GM23248 (cell line): Measurements from ENCODE around the gene THSD4. TPM values are rescaled to one million over a fixed set of nuclear protein-coding genes. Genes with fewer than 3 reads are reported as not detected.

Experiments used
- DNase-seq: peaks from one replicate; pipeline ENCODE4 v3.0.0-alpha.2; 2015
- H2AFZ ChIP-seq: fragments of 200-600 bp; sonication (generic); 2 replicates; pipeline ENCODE4 v1.6.1; 2016; ENCODE audit warnings: antibody characterized with exemption
- H3F3A ChIP-seq: fragments of 200-600 bp; sonication (generic); 2 replicates; pipeline ENCODE4 v1.6.1; 2016; ENCODE audit warnings: mild to moderate bottlenecking, antibody characterized with exemption, mixed run types; ENCODE audit not compliant: insufficient read depth
- H3K27ac ChIP-seq: fragments of 200-600 bp; sonication (generic); 2 replicates; pipeline ENCODE4 v1.5.1; 2016; ENCODE audit warnings: mild to moderate bottlenecking
- H3K27me3 ChIP-seq: fragments of 200-600 bp; sonication (generic); replicated peaks from 2 replicates; pipeline ENCODE4 v1.6.1; 2016; ENCODE audit warnings: mild to moderate bottlenecking; ENCODE audit not compliant: insufficient read depth
- H3K36me3 ChIP-seq: fragments of 200-600 bp; sonication (generic); 2 replicates; pipeline ENCODE4 v1.6.1; 2016; ENCODE audit warnings: low read depth, mild to moderate bottlenecking
- H3K4me1 ChIP-seq: fragments of 200-600 bp; sonication (generic); 2 replicates; pipeline ENCODE4 v1.6.1; 2016; ENCODE audit warnings: mild to moderate bottlenecking; ENCODE audit not compliant: insufficient read depth
- H3K4me2 ChIP-seq: fragments of 200-600 bp; sonication (generic); one replicate; pipeline ENCODE4 v1.6.1; 2016; ENCODE audit warnings: mild to moderate bottlenecking; ENCODE audit not compliant: unreplicated experiment
- H3K4me3 ChIP-seq: fragments of 200-600 bp; sonication (generic); 2 replicates; pipeline ENCODE4 v1.5.1; 2016; ENCODE audit warnings: mild to moderate bottlenecking
- H3K79me2 ChIP-seq: fragments of 200-600 bp; sonication (generic); 2 replicates; pipeline ENCODE4 v1.6.1; 2016; ENCODE audit warnings: mild to moderate bottlenecking; ENCODE audit not compliant: insufficient read depth
- H3K9ac ChIP-seq: fragments of 200-600 bp; sonication (generic); 2 replicates; pipeline ENCODE4 v1.6.1; 2016; ENCODE audit warnings: mild to moderate bottlenecking
- H3K9me2 ChIP-seq: fragments of 200-600 bp; sonication (generic); 2 replicates; pipeline ENCODE4 v1.6.1; 2016; ENCODE audit warnings: mixed run types, mild to moderate bottlenecking, moderate library complexity; ENCODE audit not compliant: insufficient read depth
- H3K9me3 ChIP-seq: fragments of 200-600 bp; sonication (generic); one replicate; pipeline ENCODE4 v1.6.1; 2017; ENCODE audit warnings: low read depth
- H4K20me1 ChIP-seq: fragments of 200-600 bp; sonication (generic); 2 replicates; pipeline ENCODE4 v1.6.0; 2016; ENCODE audit not compliant: insufficient read depth
- EZH2 ChIP-seq: fragments of 200-600 bp; sonication (generic); IDR thresholded peaks from 2 replicates; pipeline ENCODE4 v1.6.1; 2018; ENCODE audit warnings: antibody characterized with exemption, mild to moderate bottlenecking; ENCODE audit not compliant: insufficient read depth, poor library complexity, severe bottlenecking
- EZH2phosphoT487 ChIP-seq: fragments of 200-600 bp; sonication (generic); IDR thresholded peaks from 2 replicates; pipeline ENCODE4 v1.6.1; 2018; ENCODE audit warnings: antibody characterized with exemption, moderate library complexity, mild to moderate bottlenecking, low read depth; ENCODE audit not compliant: insufficient read depth
- WGBS, 2 experiments: methylation state at CpG; one replicate each; pipeline ENCODE4 v1.1.6; 2015 to 2017; ENCODE audit warnings: low lambda C conversion rate in 2 of 2, low coverage in 1 of 2; ENCODE audit errors: missing lambda C conversion rate in 2 of 2; 5-methylcytosine and 5-hydroxymethylcytosine counted together
- in situ Hi-C: fragments of 300-500 bp; cut with MboI; formaldehyde crosslinking; loops from 2 replicates; pipeline ENCODE4 v1.15.0; 2020
- polyA plus RNA-seq: library from polyadenylated mRNA; unstranded; fragments of >200 nt; fragmentation: Nextera tagmentation; extraction: Ambion mirVana; gene quantifications from 2 replicates; pipeline ENCODE4 v1.2.1, GENCODE V29; 2016
- total RNA-seq: library from RNA; depleted of rRNA; stranded (reverse); fragments of >200 nt; shearing (Covaris generic); gene quantifications from 2 replicates; pipeline ENCODE4 v1.2.3, GENCODE V29; 2014

Gene THSD4
- total and polyA plus RNA-seq, 2 experiments from 2014 or later: 14.2 to 58.9 TPM

- no peak for DNase-seq
- in situ Hi-C loops: no loop called here
- H3K4me2 ChIP-seq: no peak overlapping the region
These were observed 447.0 kb downstream of the THSD4 start for GRCh38 chr15:71562251-71562650.

GRCh38 chr15:71564217-71564616, 448.9 kb downstream of the THSD4 start:
- Histone ChIP-seq H4K20me1 (no peaks in the 10 kb centered on the region), H3K9me3 (no peaks in the 10 kb centered on the region), H3K9ac (no peak overlapping the region), H3K9me2 (no peaks in the 10 kb centered on the region), H3K4me3 (no peak overlapping the region), H3F3A (peaks cover 18% of the 10 kb centered on the region), H3K27me3 (no peaks in the 10 kb centered on the region), H3K36me3 (no peaks in the 10 kb centered on the region), H3K79me2 (no peaks in the 10 kb centered on the region), H2AFZ (no peak overlapping the region), H3K4me1 (peaks cover 25% of the 10 kb centered on the region), H3K4me2 (no peak overlapping the region), H3K27ac (no peak overlapping the region)
- in situ Hi-C loops: no loop called here
- WGBS, 2 experiments: 0% methylated on average over 1 of the region's 1 CpG
- no peak for DNase-seq
- TF ChIP-seq EZH2phosphoT487 (no peak), EZH2 (no peak)

More at GRCh38 chr15:71562251-71562650, 447.0 kb downstream of the THSD4 start:
- Histone ChIP-seq H3K9me2 (no peaks in the 10 kb centered on the region), H3K27me3 (no peaks in the 10 kb centered on the region), H3F3A (peaks cover 23% of the 10 kb centered on the region), H3K27ac (no peak overlapping the region), H2AFZ (no peak overlapping the region), H3K9me3 (no peaks in the 10 kb centered on the region), H3K4me3 (no peak overlapping the region), H3K36me3 (no peaks in the 10 kb centered on the region; the same call in 1 of the 2 replicates), H3K79me2 (no peaks in the 10 kb centered on the region), H4K20me1 (no peaks in the 10 kb centered on the region), H3K4me1 (peaks cover 34% of the 10 kb centered on the region), H3K9ac (no peak overlapping the region)
- TF ChIP-seq EZH2phosphoT487 (no peak), EZH2 (no peak)
- 82 to 87% methylated on average over 5 of the region's 5 CpGs for WGBS, 2 experiments

- H3K79me2 ChIP-seq: no peaks in the 10 kb centered on the region
- H3K9me2 ChIP-seq: no peaks in the 10 kb centered on the region
- H3K4me3 ChIP-seq: no peak overlapping the region
- H3K4me2 ChIP-seq: no peak overlapping the region
- H3K9me3 ChIP-seq: no peaks in the 10 kb centered on the region
- no peak for TF ChIP-seq EZH2
- no peak for TF ChIP-seq EZH2phosphoT487
- in situ Hi-C loops: no loop called here
- H3K4me1 ChIP-seq: peaks cover 17% of the 10 kb centered on the region
- H3F3A ChIP-seq: peaks cover 13% of the 10 kb centered on the region; the same call in 1 of the 2 replicates
- no peak overlapping the region for H3K9ac ChIP-seq
- DNase-seq: no peak
- no peaks in the 10 kb centered on the region for H4K20me1 ChIP-seq
- H3K36me3 ChIP-seq: no peaks in the 10 kb centered on the region
- H3K27ac ChIP-seq: no peak overlapping the region
- no peaks in the 10 kb centered on the region for H3K27me3 ChIP-seq
- 86 to 100% methylated on average over 1 of the region's 1 CpG for WGBS, 2 experiments
- H2AFZ ChIP-seq: no peak overlapping the region
These were observed 449.7 kb downstream of the THSD4 start for GRCh38 chr15:71565006-71565405.

- Histone ChIP-seq H3K4me1 (peaks cover 14% of the 10 kb centered on the region), H2AFZ (no peak overlapping the region), H3K36me3 (no peaks in the 10 kb centered on the region), H4K20me1 (no peaks in the 10 kb centered on the region), H3K4me2 (no peak overlapping the region), H3K9me3 (no peaks in the 10 kb centered on the region), H3K9me2 (no peaks in the 10 kb centered on the region), H3F3A (peaks cover 13% of the 10 kb centered on the region; the same call in 1 of the 2 replicates), H3K9ac (no peak overlapping the region), H3K79me2 (no peaks in the 10 kb centered on the region), H3K27me3 (no peaks in the 10 kb centered on the region), H3K4me3 (no peak overlapping the region), H3K27ac (no peak overlapping the region)
- in situ Hi-C loops: no loop called here
- no peak for DNase-seq
- 56 to 57% methylated on average over 3 of the region's 3 CpGs for WGBS, 2 experiments
- TF ChIP-seq EZH2phosphoT487: no peak
- TF ChIP-seq EZH2: no peak
These were observed 450.4 kb downstream of the THSD4 start for GRCh38 chr15:71565631-71566160.

GRCh38 chr15:71566226-71566625, 451.0 kb downstream of the THSD4 start:
- no peaks in the 10 kb centered on the region for H3K36me3 ChIP-seq
- DNase-seq: no peak

More at GRCh38 chr15:71566226-71566625, 451.0 kb downstream of the THSD4 start:
- in situ Hi-C loops: no loop called here
- Histone ChIP-seq H3K9me2 (no peaks in the 10 kb centered on the region), H3K27ac (no peak overlapping the region), H3K9ac (no peak overlapping the region), H3K4me1 (peaks cover 12% of the 10 kb centered on the region), H3K79me2 (no peaks in the 10 kb centered on the region), H2AFZ (no peak overlapping the region), H3F3A (peaks cover 11% of the 10 kb centered on the region; the same call in 1 of the 2 replicates), H3K27me3 (no peaks in the 10 kb centered on the region), H4K20me1 (no peaks in the 10 kb centered on the region), H3K9me3 (no peaks in the 10 kb centered on the region), H3K4me3 (no peak overlapping the region), H3K4me2 (no peak overlapping the region)
- WGBS, 2 experiments: 95 to 96% methylated on average over 3 of the region's 3 CpGs
- TF ChIP-seq EZH2 (no peak), EZH2phosphoT487 (no peak)
